Lung (tissue), 12 donors: ENCODE data around the gene CNGA3. TPM values are rescaled to one million over a fixed set of nuclear protein-coding genes. Genes with fewer than 3 reads are reported as not detected.
A peak's percentile ranks its signal among the peaks of the same experiment; 100 is the strongest.

Experiments
- ATAC-seq: fragments of 200-7000 bp; cut with Tn5 transposase; one replicate; pipeline ENCODE4 v1.9.1; 2020; ENCODE audit warnings: moderate number of reproducible peaks; ENCODE audit not compliant: insufficient read depth, low FRiP score
- DNase-seq, 3 donors: peaks; one replicate each; pipeline ENCODE4 v3.0.0-alpha.2; 2013 to 2017
- H3K27ac ChIP-seq, 2 donors: one replicate each; pipeline ENCODE4 v1.5.1; 2013; ENCODE audit warnings: mild to moderate bottlenecking in 2 of 2, moderate library complexity in 2 of 2, control low read depth in 1 of 2, inconsistent platforms in 1 of 2, low read depth in 1 of 2, low read length in 1 of 2
- H3K27me3 ChIP-seq, 3 donors: one replicate each; pipeline ENCODE4 v1.5.1; 2013; ENCODE audit warnings: low read length in 2 of 3; ENCODE audit not compliant: control insufficient read depth in 3 of 3, insufficient read depth in 3 of 3
- H3K36me3 ChIP-seq, 4 donors: one replicate each; pipeline ENCODE4 v1.5.1; 2013; ENCODE audit warnings: low read length in 4 of 4, mild to moderate bottlenecking in 1 of 4, moderate library complexity in 1 of 4; ENCODE audit not compliant: control insufficient read depth in 4 of 4, insufficient read depth in 4 of 4
- H3K4me1 ChIP-seq, 5 donors: one replicate each; pipeline ENCODE4 v1.5.1; 2013; ENCODE audit warnings: low read length in 5 of 5, mild to moderate bottlenecking in 2 of 5, moderate library complexity in 1 of 5; ENCODE audit not compliant: control insufficient read depth in 5 of 5, insufficient read depth in 5 of 5
- H3K4me3 ChIP-seq: one replicate; pipeline ENCODE4 v1.5.1; 2013; ENCODE audit warnings: mild to moderate bottlenecking, control low read depth, moderate library complexity
- H3K9ac ChIP-seq, 2 donors: one replicate each; pipeline ENCODE4 v1.5.1; 2013; ENCODE audit warnings: low read length in 2 of 2, control low read depth in 1 of 2; ENCODE audit not compliant: insufficient read depth in 1 of 2
- H3K9me3 ChIP-seq, 4 donors: one replicate each; pipeline ENCODE4 v1.5.1; 2013; ENCODE audit warnings: low read length in 3 of 4, mild to moderate bottlenecking in 1 of 4, moderate library complexity in 1 of 4; ENCODE audit not compliant: control insufficient read depth in 4 of 4, insufficient read depth in 3 of 4
- WGBS, 2 donors: extraction: QIAGEN DNeasy Blood & Tissue Kit; methylation state at CpG; one replicate each; pipeline ENCODE4 v1.1.7; 2013; 5-methylcytosine and 5-hydroxymethylcytosine counted together
- polyA plus RNA-seq, 2 donors: library from polyadenylated mRNA; stranded (reverse); fragments of 200-250 nt; gene quantifications; one replicate each; pipeline ENCODE4 v1.2.1, GENCODE V29; 2013
- total RNA-seq, 2 donors: library from RNA; depleted of rRNA in 1 of 2; stranded (reverse); fragments of >200 nt in 1 of 2; gene quantifications; one replicate each; pipeline ENCODE4 v1.2.1, GENCODE V29; 2014 to 2021
- TF ChIP-seq, protein P1 (sequence below): IDR thresholded peaks from 2 replicates; pipeline ENCODE4 v1.5.1; 2012; ENCODE audit warnings: mild to moderate bottlenecking; ENCODE audit errors: control extremely low read depth, extremely low read depth
- donor health status: control.
- donor health status: control.
- donor health status: Bipolar disorder and iron deficiency.
- donor health status: healthy.
- donor health status: DM: yes; HTN: yes; CAD: no.

The CNGA3 gene
- total and polyA plus RNA-seq, 4 donors = 0.06 to 0.40 (median 0.18) TPM

DNA sequence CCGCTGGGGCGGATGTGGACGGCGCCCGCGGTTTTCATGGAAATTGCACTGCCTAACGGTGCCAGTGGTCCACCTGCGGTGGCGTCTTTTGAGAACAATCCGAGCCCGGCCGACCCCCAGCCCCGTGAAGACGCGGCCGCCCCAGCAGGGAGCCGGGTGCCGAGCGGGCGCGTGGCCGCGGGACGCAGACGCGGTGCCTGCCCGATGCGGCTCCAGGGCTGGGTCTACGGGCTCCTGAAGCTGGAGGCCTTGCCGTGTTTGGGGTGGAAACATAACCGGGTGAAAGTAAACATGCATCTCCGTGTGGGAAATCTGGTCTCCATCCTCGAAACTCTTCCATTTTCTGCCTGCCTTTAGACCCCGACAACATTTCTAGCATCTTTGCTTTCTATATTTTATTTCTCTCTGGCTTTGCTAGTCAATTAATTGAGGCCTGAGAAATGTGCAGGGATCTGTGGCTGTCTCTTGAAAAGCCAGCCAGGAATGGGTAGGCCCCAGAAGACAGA is 99.0 kb downstream of the CNGA3 start:
- TF ChIP-seq, protein P1, sequence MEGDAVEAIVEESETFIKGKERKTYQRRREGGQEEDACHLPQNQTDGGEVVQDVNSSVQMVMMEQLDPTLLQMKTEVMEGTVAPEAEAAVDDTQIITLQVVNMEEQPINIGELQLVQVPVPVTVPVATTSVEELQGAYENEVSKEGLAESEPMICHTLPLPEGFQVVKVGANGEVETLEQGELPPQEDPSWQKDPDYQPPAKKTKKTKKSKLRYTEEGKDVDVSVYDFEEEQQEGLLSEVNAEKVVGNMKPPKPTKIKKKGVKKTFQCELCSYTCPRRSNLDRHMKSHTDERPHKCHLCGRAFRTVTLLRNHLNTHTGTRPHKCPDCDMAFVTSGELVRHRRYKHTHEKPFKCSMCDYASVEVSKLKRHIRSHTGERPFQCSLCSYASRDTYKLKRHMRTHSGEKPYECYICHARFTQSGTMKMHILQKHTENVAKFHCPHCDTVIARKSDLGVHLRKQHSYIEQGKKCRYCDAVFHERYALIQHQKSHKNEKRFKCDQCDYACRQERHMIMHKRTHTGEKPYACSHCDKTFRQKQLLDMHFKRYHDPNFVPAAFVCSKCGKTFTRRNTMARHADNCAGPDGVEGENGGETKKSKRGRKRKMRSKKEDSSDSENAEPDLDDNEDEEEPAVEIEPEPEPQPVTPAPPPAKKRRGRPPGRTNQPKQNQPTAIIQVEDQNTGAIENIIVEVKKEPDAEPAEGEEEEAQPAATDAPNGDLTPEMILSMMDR = no peak
- peak; percentile 24 for ATAC-seq
- WGBS, 2 donors = 0 to 1% methylated on average over 27 to 34 of the region's 34 CpGs

DNA sequence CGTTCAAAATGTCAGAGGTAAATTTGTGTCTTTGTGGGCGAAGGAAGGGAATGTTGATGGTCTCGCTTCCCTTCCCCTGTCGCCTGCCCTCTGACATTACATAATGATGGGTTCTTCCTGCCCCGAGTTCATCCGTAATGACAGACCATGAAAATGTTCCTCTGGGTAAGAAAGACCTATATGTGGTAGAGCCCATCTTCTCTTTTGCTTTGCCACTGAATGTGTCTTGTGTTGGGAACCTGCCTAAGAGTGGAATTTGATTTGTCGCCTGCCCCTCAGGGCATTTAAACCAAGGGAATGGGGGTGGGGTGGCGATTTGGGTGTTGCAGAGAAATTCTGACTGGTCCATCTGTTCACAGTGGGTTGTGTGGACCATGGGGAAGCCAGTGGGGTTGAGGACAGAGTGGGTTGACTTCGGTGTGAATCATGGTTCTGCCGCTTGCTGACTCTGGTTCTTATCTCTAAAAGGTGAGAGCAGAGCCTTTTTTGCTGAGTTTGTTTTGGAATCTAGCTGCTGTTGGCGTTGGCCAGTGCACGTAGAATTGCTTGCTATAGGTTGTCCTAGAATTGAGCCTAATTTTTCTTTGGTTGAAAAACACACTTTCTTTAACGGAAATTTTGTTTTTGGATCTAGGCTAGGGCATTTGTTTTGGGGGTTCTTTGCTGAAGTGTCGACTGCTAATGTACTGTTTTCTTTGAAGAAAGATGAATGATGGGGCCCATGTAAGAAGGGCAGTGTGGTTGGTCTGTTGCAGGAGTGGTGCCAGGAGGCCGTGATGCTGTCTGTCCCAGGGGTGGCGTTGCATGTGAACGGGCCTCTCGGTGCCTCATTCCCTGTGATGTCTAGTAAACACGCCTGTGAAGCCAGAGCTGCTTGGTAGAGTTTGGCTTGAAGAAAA is 99.7 kb downstream of the CNGA3 start:
- Histone ChIP-seq H3K9ac (peak overlapping the region; percentile 65 to 86), H3K36me3 (no peaks in the 10 kb centered on the region), H3K9me3 (no peaks in the 10 kb centered on the region), H3K27ac (peak overlapping the region in 1 of 2 donors; percentile 91), H3K4me1 (peaks cover 0 to 22% (median 8%) of the 10 kb centered on the region in 5 donors), H3K27me3 (no peaks in the 10 kb centered on the region), H3K4me3 (peak overlapping the region; percentile 92)
- DNase-seq = peak in 1 of 3 donors; percentile 17
- ATAC-seq = no peak
- TF ChIP-seq, protein P1 = no peak
- WGBS, 2 donors = 45 to 50% methylated on average over 19 of the region's 19 CpGs

More for the DNA sequence above, 99.0 kb downstream of the CNGA3 start:
- H3K4me3 ChIP-seq = peak overlapping the region; percentile 92
- peak in 2 of 3 donors; percentile 24 to 25 for DNase-seq
- H3K9me3 ChIP-seq = no peaks in the 10 kb centered on the region
- no peaks in the 10 kb centered on the region for H3K36me3 ChIP-seq
- H3K9ac ChIP-seq = peak overlapping the region; percentile 65 to 86
- no peaks in the 10 kb centered on the region for H3K27me3 ChIP-seq
- peaks cover 0 to 22% (median 8%) of the 10 kb centered on the region in 5 donors for H3K4me1 ChIP-seq
- peak overlapping the region; percentile 82 to 91 for H3K27ac ChIP-seq

DNA sequence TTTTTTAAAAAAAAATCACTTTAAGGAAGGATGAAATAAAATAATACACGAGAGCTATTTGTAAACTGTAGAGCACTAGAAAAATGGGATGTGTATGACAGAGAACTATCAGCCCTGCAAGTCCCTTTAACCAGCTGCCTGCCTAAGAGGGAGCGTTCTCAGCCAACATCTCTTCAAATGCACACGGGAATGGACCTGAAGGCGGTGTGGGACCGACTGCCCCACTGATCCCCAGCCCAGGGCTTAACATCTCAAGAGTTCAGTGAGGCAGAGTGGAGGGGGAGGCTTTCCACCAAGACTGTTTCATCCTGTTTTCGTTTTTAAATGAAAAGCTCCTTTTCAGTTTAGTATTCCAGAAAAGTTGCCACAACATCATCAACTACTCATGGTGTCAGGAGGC is 100.6 kb downstream of the CNGA3 start:
- TF ChIP-seq, protein P1 = no peak
- peaks cover 0 to 22% (median 11%) of the 10 kb centered on the region in 5 donors for H3K4me1 ChIP-seq
- H3K27me3 ChIP-seq = no peaks in the 10 kb centered on the region
- no peak overlapping the region for H3K4me3 ChIP-seq
- 71 to 75% methylated on average over 6 of the region's 6 CpGs for WGBS, 2 donors
- no peak overlapping the region for H3K27ac ChIP-seq
- ATAC-seq = no peak
- no peaks in the 10 kb centered on the region for H3K9me3 ChIP-seq
- peak overlapping the region in 1 of 2 donors; percentile 19 for H3K9ac ChIP-seq
- DNase-seq = no peak
- no peaks in the 10 kb centered on the region for H3K36me3 ChIP-seq

Other genes starting within 250 kb of the CNGA3 start
- gene INPP4A, start 98.4 kb downstream of the CNGA3 start, total RNA-seq = 10 to 100 TPM; 28.8 to 43.3 TPM
- gene INPP4A, start 98.4 kb downstream of the CNGA3 start, polyA plus RNA-seq = 10 to 100 TPM in 1 of 2 donors, 1 to 10 TPM in 1; 8.0 to 10.9 TPM